Adrenal gland (tissue), 5 donors: Measurements from ENCODE around the gene CNOT6.

Experiments used
- CTCF ChIP-seq, 6 experiments: fragments of 450-650 bp in 4 of 6; fragments of 200-600 bp in 2 of 6; sonication (generic) in 1 of 6; IDR thresholded peaks; 1 replicate in 5 of 6; 2 replicates in 1 of 6; pipeline versions ENCODE4 v1.5.1 to v1.8.0; 2016 to 2021; ENCODE audit warnings: antibody characterized with exemption in 6 of 6, mild to moderate bottlenecking in 2 of 6, moderate library complexity in 1 of 6
- POLR2A ChIP-seq, 2 donors: fragments of 450-650 bp; IDR thresholded peaks; one replicate each; pipeline ENCODE4 v1.6.1; 2017; ENCODE audit warnings: antibody characterized with exemption in 2 of 2, mild to moderate bottlenecking in 2 of 2, moderate library complexity in 1 of 2
- donor health status: DM: no; HTN: no; CAD: no.

GRCh38 chr5:180499684-180500083, 5.5 kb downstream of the CNOT6 start:
- TF ChIP-seq CTCF (IDR thresholded peaks at IDR 0.05): no peak
- no peak for TF ChIP-seq POLR2A (IDR thresholded peaks at IDR 0.05)
